T-helper 2 cell treated with Interferon-gamma antibody and Interleukin-4, amounts not matched to agents 5 μg/mL and 100 μg/mL, for 36 hours (primary cell): ENCODE data around the gene POPDC3.
A peak's percentile ranks its signal among the peaks of the same experiment; 100 is the strongest.

Source experiments
- DNase-seq: peaks from one replicate; pipeline ENCODE4 v3.0.0; 2021; ENCODE audit warnings: low spot score
- H3K27ac Mint-ChIP-seq: one replicate; pipeline ENCODE4 v1.8.0; 2021; ENCODE audit warnings: mild to moderate bottlenecking, mixed read lengths
- H3K27me3 Mint-ChIP-seq: one replicate; pipeline ENCODE4 v1.8.0; 2021; ENCODE audit warnings: low read depth, mixed read lengths
- H3K36me3 Mint-ChIP-seq: one replicate; pipeline ENCODE4 v1.8.0; 2021; ENCODE audit warnings: low read depth, mixed read lengths
- H3K4me1 Mint-ChIP-seq: one replicate; pipeline ENCODE4 v1.8.0; 2021; ENCODE audit warnings: low read depth, mixed read lengths
- H3K4me3 Mint-ChIP-seq: one replicate; pipeline ENCODE4 v1.8.0; 2022; ENCODE audit warnings: mild to moderate bottlenecking, moderate library complexity, mixed read lengths
- H3K9me3 Mint-ChIP-seq: one replicate; pipeline ENCODE4 v1.8.0; 2021; ENCODE audit warnings: mixed read lengths

POPDC3 gene

DNA sequence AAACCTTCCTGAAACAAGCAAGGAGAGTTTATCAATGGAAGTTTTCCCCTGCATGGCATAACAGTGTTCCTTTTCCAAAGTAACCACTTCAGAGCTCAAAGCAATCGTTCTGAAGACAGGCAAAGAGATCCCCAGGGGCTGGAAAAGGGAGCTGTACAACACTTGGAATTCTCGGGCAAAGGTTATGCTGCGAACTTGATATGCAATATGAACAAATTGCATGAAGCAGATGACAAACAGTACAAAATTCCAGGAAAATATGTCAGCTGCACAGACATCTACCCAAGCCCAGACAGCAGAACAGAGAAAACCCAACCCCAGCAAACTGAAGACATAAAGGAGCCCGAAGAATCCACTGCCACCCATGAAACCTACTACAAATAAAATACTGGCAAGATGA, 18.4 kb downstream of the POPDC3 start:
- H3K27ac Mint-ChIP-seq = no peak overlapping the region
- no peaks in the 10 kb centered on the region for H3K9me3 Mint-ChIP-seq
- no peak for DNase-seq
- no peak overlapping the region for H3K4me3 Mint-ChIP-seq
- H3K4me1 Mint-ChIP-seq = no peaks in the 10 kb centered on the region
- H3K36me3 Mint-ChIP-seq = no peaks in the 10 kb centered on the region
- H3K27me3 Mint-ChIP-seq = peaks cover 23% of the 10 kb centered on the region

DNA sequence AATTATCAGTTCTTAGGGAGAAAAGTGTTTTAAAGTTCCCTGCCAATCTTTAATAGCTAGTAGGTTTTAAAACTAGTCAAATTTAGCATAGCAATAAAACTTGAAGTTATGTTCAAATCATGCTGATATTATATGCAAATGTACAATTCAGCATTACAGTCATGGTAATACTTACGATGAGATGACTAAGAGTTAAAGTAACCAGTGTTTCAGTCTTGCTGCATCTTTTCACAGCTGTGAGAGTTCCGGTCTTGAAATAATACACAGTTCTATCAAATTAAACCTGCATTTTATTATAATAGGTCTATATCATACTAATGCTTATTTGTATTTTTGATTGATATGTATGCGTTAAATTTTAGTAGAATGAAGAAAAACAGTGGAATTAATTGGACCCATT, 26.1 kb downstream of the POPDC3 start:
- no peak for DNase-seq
- Mint-ChIP-seq H3K27me3 (peaks cover 2% of the 10 kb centered on the region), H3K36me3 (no peaks in the 10 kb centered on the region), H3K27ac (no peak overlapping the region), H3K4me3 (no peak overlapping the region), H3K9me3 (no peaks in the 10 kb centered on the region), H3K4me1 (peaks cover 2% of the 10 kb centered on the region)

DNA sequence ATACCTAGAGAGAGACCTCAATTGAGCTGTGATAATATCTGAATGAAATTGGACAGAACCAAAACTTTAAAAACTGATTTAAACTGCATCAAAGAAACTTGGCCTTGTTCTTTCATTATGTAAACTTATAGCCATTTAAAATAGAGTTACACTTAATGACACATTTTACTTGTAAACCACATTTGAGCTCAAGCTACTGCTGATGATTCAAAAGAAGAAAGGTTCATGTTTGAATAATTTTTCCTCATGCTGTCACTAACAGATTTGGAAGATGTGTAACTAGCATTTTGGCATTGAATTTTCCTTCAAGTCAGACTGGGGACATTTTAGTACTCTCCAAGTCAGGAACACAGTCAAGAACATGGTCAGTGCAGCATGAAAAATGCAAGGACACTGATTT, 26.9 kb downstream of the POPDC3 start:
- no peak overlapping the region for H3K4me3 Mint-ChIP-seq
- no peak for DNase-seq
- no peaks in the 10 kb centered on the region for H3K9me3 Mint-ChIP-seq
- no peak overlapping the region for H3K27ac Mint-ChIP-seq
- H3K27me3 Mint-ChIP-seq = peaks cover 2% of the 10 kb centered on the region
- H3K4me1 Mint-ChIP-seq = peaks cover 2% of the 10 kb centered on the region
- H3K36me3 Mint-ChIP-seq = no peaks in the 10 kb centered on the region

DNA sequence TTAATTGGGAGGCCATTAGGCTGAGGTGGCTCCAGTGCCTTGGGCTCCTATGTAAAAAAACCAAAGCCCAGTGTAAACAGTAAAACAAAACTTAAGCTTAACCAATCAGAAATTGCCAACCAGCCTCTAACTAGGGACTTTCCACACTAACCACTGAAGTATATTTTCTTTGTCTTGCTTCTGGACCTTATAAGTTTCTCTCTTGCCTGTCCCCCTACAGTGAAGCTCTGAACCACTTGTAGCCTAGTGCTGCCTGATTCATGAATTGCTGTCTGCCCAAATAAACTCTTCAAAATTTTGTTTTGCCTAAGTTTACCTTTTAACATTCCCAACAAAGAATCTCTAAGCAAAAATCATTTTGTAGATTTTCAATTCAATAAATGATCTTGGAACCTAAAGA, 28.2 kb downstream of the POPDC3 start:
- peaks cover 2% of the 10 kb centered on the region for H3K4me1 Mint-ChIP-seq
- H3K36me3 Mint-ChIP-seq = no peaks in the 10 kb centered on the region

GRCh38 chr6:105138141-105138540, 41.7 kb downstream of the POPDC3 start:
- Mint-ChIP-seq H3K27me3 (peaks cover 80% of the 10 kb centered on the region), H3K4me1 (peaks cover 3% of the 10 kb centered on the region), H3K4me3 (no peak overlapping the region)

More for the DNA sequence above, 28.2 kb downstream of the POPDC3 start:
- DNase-seq = no peak
- Mint-ChIP-seq H3K4me3 (no peak overlapping the region), H3K27ac (no peak overlapping the region), H3K27me3 (peaks cover 2% of the 10 kb centered on the region), H3K9me3 (no peaks in the 10 kb centered on the region)

DNA sequence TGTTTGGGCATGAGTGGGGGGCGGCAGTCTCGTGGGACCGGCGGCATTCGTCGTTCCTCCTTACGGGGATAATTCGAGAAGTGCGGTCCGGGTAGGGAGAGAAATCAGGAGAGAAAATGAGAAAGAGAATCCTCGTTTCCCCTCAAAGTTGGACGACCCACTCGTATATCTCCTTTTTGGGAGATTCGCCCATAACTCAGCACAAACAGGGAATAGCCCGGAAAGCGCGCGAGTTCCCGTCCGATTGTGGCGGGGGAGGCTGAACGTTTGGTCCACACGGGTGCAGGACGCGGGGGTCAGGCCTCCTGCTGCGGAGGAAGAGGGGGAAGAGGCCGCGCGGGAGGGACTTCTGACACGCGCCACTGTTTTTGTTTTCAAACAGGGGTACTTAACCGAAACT, 42.4 kb downstream of the POPDC3 start:
- Mint-ChIP-seq H3K4me3 (peak overlapping the region; percentile 65), H3K4me1 (peaks cover 3% of the 10 kb centered on the region), H3K36me3 (no peaks in the 10 kb centered on the region), H3K27me3 (peaks cover 80% of the 10 kb centered on the region), H3K27ac (no peak overlapping the region), H3K9me3 (no peaks in the 10 kb centered on the region)
- no peak for DNase-seq

More at GRCh38 chr6:105138141-105138540, 41.7 kb downstream of the POPDC3 start:
- DNase-seq = no peak
- Mint-ChIP-seq H3K9me3 (no peaks in the 10 kb centered on the region), H3K27ac (no peak overlapping the region), H3K36me3 (no peaks in the 10 kb centered on the region)

GRCh38 chr6:105136431-105137350, 43.1 kb downstream of the POPDC3 start:
- peak overlapping the region; percentile 65 for H3K4me3 Mint-ChIP-seq
- peak; percentile 13 for DNase-seq
- peaks cover 3% of the 10 kb centered on the region for H3K4me1 Mint-ChIP-seq
- H3K9me3 Mint-ChIP-seq = no peaks in the 10 kb centered on the region
- H3K27me3 Mint-ChIP-seq = peaks cover 80% of the 10 kb centered on the region
- H3K36me3 Mint-ChIP-seq = no peaks in the 10 kb centered on the region
- H3K27ac Mint-ChIP-seq = no peak overlapping the region

DNA sequence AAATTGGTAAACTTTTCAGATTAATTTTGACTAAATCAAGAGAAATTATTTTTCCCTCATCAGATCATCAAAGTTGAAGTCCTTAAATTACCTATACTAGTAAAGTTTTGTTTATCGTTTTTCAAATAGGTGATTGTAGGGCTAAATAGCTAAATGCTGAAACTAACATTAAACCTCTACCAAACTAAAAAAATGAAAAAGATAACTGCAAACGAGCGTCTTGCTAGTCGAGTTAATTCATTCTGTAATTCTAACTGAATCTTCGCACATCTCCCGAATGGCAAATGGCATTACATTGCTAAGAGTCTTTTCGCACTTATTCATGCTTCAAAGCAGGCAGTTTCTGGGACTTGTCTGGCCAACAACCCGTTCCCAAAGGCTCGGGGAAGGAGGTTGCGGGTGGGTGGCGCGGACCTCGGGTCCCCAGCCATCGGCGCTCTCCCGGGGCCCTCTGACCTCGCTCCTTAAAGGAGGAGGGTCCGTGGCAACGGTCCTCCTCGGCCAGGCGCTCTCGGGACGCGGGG, 43.8 kb downstream of the POPDC3 start:
- peak overlapping the region; percentile 38 for H3K4me3 Mint-ChIP-seq
- no peaks in the 10 kb centered on the region for H3K9me3 Mint-ChIP-seq
- peaks cover 77% of the 10 kb centered on the region for H3K27me3 Mint-ChIP-seq
- H3K36me3 Mint-ChIP-seq = no peaks in the 10 kb centered on the region
- H3K4me1 Mint-ChIP-seq = peaks cover 3% of the 10 kb centered on the region
- DNase-seq = no peak
- H3K27ac Mint-ChIP-seq = no peak overlapping the region

- Mint-ChIP-seq H3K4me1 (peaks cover 3% of the 10 kb centered on the region), H3K36me3 (no peaks in the 10 kb centered on the region), H3K4me3 (no peak overlapping the region), H3K9me3 (no peaks in the 10 kb centered on the region), H3K27me3 (peaks cover 70% of the 10 kb centered on the region), H3K27ac (no peak overlapping the region)
- no peak for DNase-seq
These were observed 44.8 kb downstream of the POPDC3 start for GRCh38 chr6:105135056-105135455.

DNA sequence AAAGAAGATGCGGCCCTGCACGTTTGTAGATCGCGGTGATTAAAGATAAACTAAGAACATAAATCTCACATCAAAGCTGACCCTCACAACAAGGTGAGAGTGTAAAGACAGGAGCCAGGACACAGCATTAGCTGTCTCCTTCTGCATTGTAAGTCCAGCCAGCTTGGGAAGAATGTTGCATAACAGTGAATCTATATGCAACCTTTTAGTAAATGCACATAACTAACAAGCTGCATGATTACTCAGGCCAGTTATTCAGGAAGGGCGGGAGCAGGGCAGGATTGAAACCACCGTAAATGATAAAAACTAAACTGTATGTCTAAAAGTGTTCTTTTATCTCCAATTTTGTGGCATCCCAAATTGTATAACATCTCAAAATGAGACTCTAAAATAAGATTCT, 57.1 kb downstream of the POPDC3 start:
- Mint-ChIP-seq H3K4me3 (no peak overlapping the region), H3K9me3 (no peaks in the 10 kb centered on the region), H3K4me1 (no peaks in the 10 kb centered on the region), H3K36me3 (no peaks in the 10 kb centered on the region), H3K27me3 (peaks cover 11% of the 10 kb centered on the region), H3K27ac (no peak overlapping the region)
- no peak for DNase-seq

DNA sequence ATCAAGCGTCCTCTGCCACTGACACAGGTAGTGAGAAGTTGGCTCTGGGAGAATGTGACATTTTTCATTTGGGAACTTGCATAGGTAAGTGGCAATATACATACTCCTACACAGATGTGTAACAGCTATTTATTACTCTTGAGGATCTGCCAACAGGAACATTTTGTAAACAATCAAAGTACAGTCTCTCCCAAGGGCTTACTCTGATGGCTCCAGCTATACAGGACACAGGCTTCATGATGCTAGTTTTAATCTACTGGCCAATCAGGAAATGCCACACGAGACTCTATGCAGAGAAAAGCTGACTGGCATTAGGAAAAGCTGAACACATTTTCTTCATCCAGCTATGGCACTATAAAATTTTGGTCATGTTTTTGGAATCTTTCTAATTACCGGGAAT, 57.8 kb downstream of the POPDC3 start:
- Mint-ChIP-seq H3K36me3 (no peaks in the 10 kb centered on the region), H3K4me1 (no peaks in the 10 kb centered on the region), H3K27me3 (peaks cover 11% of the 10 kb centered on the region), H3K4me3 (no peak overlapping the region), H3K9me3 (no peaks in the 10 kb centered on the region), H3K27ac (no peak overlapping the region)
- no peak for DNase-seq

- no peak overlapping the region for H3K4me3 Mint-ChIP-seq
- no peaks in the 10 kb centered on the region for H3K9me3 Mint-ChIP-seq
- no peak for DNase-seq
- no peak overlapping the region for H3K27ac Mint-ChIP-seq
- H3K27me3 Mint-ChIP-seq = peaks cover 12% of the 10 kb centered on the region
- H3K4me1 Mint-ChIP-seq = no peaks in the 10 kb centered on the region
- no peaks in the 10 kb centered on the region for H3K36me3 Mint-ChIP-seq
These were observed 59.2 kb downstream of the POPDC3 start for GRCh38 chr6:105120570-105120969.

DNA sequence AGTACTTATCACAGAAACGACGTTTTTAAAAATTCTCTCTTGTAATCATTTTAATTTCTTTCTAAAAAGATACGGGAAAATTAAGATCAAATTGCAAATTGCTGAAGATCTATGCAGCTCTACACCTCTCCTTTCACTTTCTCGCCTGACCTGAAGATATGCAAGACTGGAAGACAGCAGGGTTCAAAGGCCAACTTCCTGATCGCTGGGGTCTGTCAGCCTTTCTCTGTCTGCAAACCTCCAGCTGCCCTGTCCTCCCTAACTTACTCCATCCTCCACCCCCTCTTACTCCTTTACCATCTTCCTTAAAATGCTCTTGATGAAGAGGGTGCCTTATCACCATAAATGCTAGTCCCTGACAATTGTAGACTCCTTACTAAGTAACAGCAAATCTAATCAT, 63.7 kb downstream of the POPDC3 start:
- Mint-ChIP-seq H3K4me1 (no peaks in the 10 kb centered on the region), H3K9me3 (no peaks in the 10 kb centered on the region), H3K36me3 (no peaks in the 10 kb centered on the region), H3K4me3 (no peak overlapping the region), H3K27me3 (peaks cover 15% of the 10 kb centered on the region), H3K27ac (no peak overlapping the region)
- DNase-seq = no peak

GRCh38 chr6:105113422-105113821, 66.4 kb downstream of the POPDC3 start:
- Mint-ChIP-seq H3K36me3 (no peaks in the 10 kb centered on the region), H3K4me3 (no peak overlapping the region), H3K27me3 (peaks cover 16% of the 10 kb centered on the region), H3K27ac (no peak overlapping the region), H3K4me1 (no peaks in the 10 kb centered on the region), H3K9me3 (no peaks in the 10 kb centered on the region)
- DNase-seq = no peak
